ENCODE results near the gene LAMTOR2.

GRCh38 chr1:156077430-156077760 is 22.8 kb downstream of the LAMTOR2 start:
- TF ChIP-seq BHLHE40 (IDR thresholded peaks at IDR 0.05; ENCODE audit: low read depth, low read length) (no peak), CTCF (conservative IDR thresholded peaks at IDR 0.05; ENCODE audit: low read depth, low read length) (no peak), POLR2A (IDR thresholded peaks at IDR 0.05; ENCODE audit: low read depth, low read length) (no peak), RFX5 (IDR thresholded peaks at IDR 0.05; ENCODE audit: low read depth, low read length) (no peak), RAD21 (IDR thresholded peaks at IDR 0.05; ENCODE audit: low read length) (no peak), CHD1 (IDR thresholded peaks at IDR 0.05; ENCODE audit: low read depth, low read length) (no peak), USF2 (IDR thresholded peaks at IDR 0.05; ENCODE audit: low read depth, low read length) (no peak), RCOR1 (IDR thresholded peaks at IDR 0.05; ENCODE audit: insufficient replicate concordance, low read length) (no peak), ELK1 (IDR thresholded peaks at IDR 0.05; ENCODE audit: borderline replicate concordance, low read depth, low read length) (no peak)
